GM12874 (cell line): Measurements from ENCODE around the gene JMJD8.

Source experiments
- CTCF ChIP-seq: IDR thresholded peaks from 2 replicates; pipeline ENCODE4 v1.5.1; 2011; ENCODE audit warnings: low read depth, mild to moderate bottlenecking, control low read depth, low read length, moderate library complexity; ENCODE audit not compliant: insufficient read depth

JMJD8 gene

GRCh38 chr16:728890-729744 is 45.0 kb upstream of the JMJD8 start:
- TF ChIP-seq CTCF: no peak

DNA sequence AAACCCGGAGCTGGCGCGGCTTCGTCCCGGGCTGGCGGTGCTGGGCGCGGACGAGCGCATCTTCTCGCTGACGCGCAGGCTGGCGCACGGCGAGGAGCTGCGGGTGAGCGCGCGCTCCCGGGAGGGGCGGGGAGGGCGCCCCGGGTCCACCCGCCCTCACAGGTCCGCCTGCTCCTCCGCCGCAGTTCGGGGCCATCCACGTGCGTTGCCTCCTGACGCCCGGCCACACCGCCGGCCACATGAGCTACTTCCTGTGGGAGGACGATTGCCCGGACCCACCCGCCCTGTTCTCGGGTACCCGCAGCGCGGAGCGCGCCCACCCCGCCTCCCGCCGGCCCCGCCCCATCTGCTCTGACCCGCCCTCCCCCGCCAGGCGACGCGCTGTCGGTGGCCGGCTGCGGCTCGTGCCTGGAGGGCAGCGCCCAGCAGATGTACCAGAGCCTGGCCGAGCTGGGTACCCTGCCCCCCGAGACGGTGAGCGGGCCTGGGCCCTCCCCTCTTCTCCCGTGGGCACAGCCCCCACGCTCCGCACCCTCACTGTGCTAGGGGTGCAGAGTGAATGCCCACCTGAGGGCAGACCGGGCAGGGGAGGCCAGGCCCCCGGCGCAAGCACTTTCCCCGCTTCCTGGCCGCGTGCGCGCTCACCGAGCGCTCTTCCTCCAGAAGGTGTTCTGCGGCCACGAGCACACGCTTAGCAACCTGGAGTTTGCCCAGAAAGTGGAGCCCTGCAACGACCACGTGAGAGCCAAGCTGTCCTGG is 44.2 kb upstream of the JMJD8 start:
- TF ChIP-seq CTCF: no peak

DNA sequence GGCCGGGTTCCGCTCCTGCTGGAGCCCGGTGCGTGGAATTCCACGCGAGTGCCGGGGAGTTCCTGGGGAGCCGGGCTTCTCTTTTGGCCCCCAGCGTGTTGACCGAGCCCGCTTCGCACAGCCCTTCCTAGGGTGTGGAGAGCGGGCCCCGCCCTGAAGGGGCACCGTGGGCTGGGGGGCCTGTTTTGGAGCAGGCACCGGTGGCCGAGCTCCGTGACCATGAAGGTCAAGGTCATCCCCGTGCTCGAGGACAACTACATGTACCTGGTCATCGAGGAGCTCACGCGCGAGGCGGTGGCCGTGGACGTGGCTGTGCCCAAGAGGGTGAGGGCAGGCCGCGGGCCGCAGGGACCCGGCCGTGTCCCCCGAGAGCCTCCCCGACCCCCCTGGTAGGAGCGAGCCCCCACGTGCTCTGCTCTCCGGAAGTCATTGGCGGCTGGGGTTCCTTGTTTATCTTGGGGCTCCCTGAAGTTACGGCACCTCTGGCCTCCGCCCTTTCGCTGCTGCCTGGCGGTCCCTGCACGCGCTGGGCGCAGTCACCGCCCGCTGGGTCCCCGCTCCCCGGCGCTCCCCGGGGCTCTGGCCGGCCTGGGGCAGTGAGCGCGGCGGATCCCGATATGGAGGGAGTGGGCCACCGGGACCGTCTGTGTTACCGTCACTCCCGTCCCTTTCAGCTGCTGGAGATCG is 43.3 kb upstream of the JMJD8 start:
- no peak for TF ChIP-seq CTCF

- no peak for TF ChIP-seq CTCF
Observed at GRCh38 chr16:726438-727290, 42.5 kb upstream of the JMJD8 start, which contains the start of the genes CCDC78 and HAGHL. Gene CCDC78 (minus strand): TSS chr16:726443. CDS start chr16:726367, 76 bp downstream. Gene HAGHL (plus strand): TSS chr16:727106. CDS start chr16:727510, 404 bp downstream.

GRCh38 chr16:726188-726437 is 42.0 kb upstream of the JMJD8 start:
- TF ChIP-seq CTCF: no peak

- no peak for TF ChIP-seq CTCF
Observed at GRCh38 chr16:725463-726187, 41.5 kb upstream of the JMJD8 start.
